Panc1 (cell line): ENCODE measurements around the gene STX18. TPM values are rescaled to one million over a fixed set of nuclear protein-coding genes. Genes with fewer than 3 reads are reported as not detected.
A peak's percentile ranks its signal among the peaks of the same experiment; 100 is the strongest.

ENCODE experiments used
- ATAC-seq: fragments of 200-7000 bp; cut with Tn5 transposase; 2 replicates; pipeline ENCODE4 v1.9.1; 2020; ENCODE audit warnings: mild to moderate bottlenecking, moderate library complexity
- BruUV-seq: library from RNA; stranded (reverse); fragments of 400-500 nt; replicated peaks from 2 replicates; lab custom pipeline; 2021; lab: Mats Ljungman, UMichigan
- CTCF ChIA-PET: fragments of 300-600 bp; sonication (Branson Sonifier 250); formaldehyde crosslinking; loops from one replicate; lab custom pipeline; 2022; ENCODE audit warnings: antibody characterized with exemption; lab: Charles Lee
- POLR2A ChIA-PET: fragments of 300-600 bp; sonication (Branson Sonifier 250); formaldehyde crosslinking; loops from one replicate; lab custom pipeline; 2022; ENCODE audit warnings: antibody characterized with exemption; lab: Charles Lee
- DNase-seq: peaks from one replicate; pipeline ENCODE4 v3.0.0-alpha.2; 2010; ENCODE audit warnings: low read depth, low spot score
- H3K27ac ChIP-seq: 2 replicates; pipeline ENCODE4 v1.5.1; 2011; ENCODE audit warnings: mild to moderate bottlenecking, low read length, inconsistent platforms
- H3K27me3 ChIP-seq: fragments of 200-500 bp; sonication (Bioruptor generic); 2 replicates; pipeline ENCODE4 v1.6.0; 2014; ENCODE audit warnings: low read length, inconsistent platforms; ENCODE audit not compliant: control insufficient read depth, insufficient read depth
- H3K36me3 ChIP-seq: fragments of 200-500 bp; sonication (Bioruptor generic); 2 replicates; pipeline ENCODE4 v1.5.1; 2014; ENCODE audit warnings: inconsistent platforms, mild to moderate bottlenecking, low read length, moderate library complexity; ENCODE audit not compliant: control insufficient read depth, insufficient read depth
- H3K4me1 ChIP-seq: 2 replicates; pipeline ENCODE4 v1.5.1; 2011; ENCODE audit warnings: inconsistent platforms, mild to moderate bottlenecking, low read length, moderate library complexity; ENCODE audit not compliant: control insufficient read depth, insufficient read depth
- H3K4me3 ChIP-seq, 2 experiments: 2 replicates each; pipeline ENCODE4 v1.5.1; 2011 to 2012; ENCODE audit warnings: low read depth in 2 of 2, low read length in 2 of 2, mild to moderate bottlenecking in 2 of 2, inconsistent platforms in 1 of 2, moderate library complexity in 1 of 2
- H3K9me3 ChIP-seq: fragments of 200-500 bp; sonication (Bioruptor generic); 2 replicates; pipeline ENCODE4 v1.5.1; 2014; ENCODE audit warnings: low read depth, mild to moderate bottlenecking, inconsistent platforms, low read length, moderate library complexity; ENCODE audit not compliant: control insufficient read depth, insufficient read depth
- CTCF ChIP-seq: fragments of 450-650 bp; IDR thresholded peaks from 2 replicates; pipeline ENCODE4 v1.5.1; 2017; ENCODE audit warnings: mild to moderate bottlenecking
- POLR2AphosphoS5 ChIP-seq: IDR thresholded peaks from 2 replicates; pipeline ENCODE4 v1.6.1; 2012; ENCODE audit warnings: mild to moderate bottlenecking, low read depth, low read length, moderate library complexity
- REST ChIP-seq, 2 experiments: IDR thresholded peaks; 2 replicates each; pipeline ENCODE4 v1.6.1; 2011 to 2012; ENCODE audit warnings: low read depth in 2 of 2, control low read depth in 1 of 2, low read length in 1 of 2, mild to moderate bottlenecking in 1 of 2, moderate library complexity in 1 of 2; ENCODE audit not compliant: insufficient read depth in 1 of 2
- SIN3A ChIP-seq: IDR thresholded peaks from 2 replicates; pipeline ENCODE4 v1.6.1; 2012; ENCODE audit warnings: low read depth, mild to moderate bottlenecking, low read length, moderate library complexity, borderline replicate concordance; ENCODE audit not compliant: insufficient read depth
- TCF7L2 ChIP-seq: IDR thresholded peaks from 2 replicates; pipeline ENCODE4 v1.6.1; 2011; ENCODE audit warnings: mild to moderate bottlenecking, low read depth, low read length, inconsistent platforms
- in situ Hi-C: cut with HindIII; loops from 2 replicates; pipeline ENCODE4 v1.10.0; 2016; ENCODE audit warnings: low sequenced_read_pairs, low pct_unique_long_range_greater_than_20kb
- intact Hi-C: fragments of 100-400 bp; cut with micrococcal nuclease; formaldehyde crosslinking; loops from one replicate; pipeline ENCODE4 v1.10.0; 2022; ENCODE audit not compliant: unreplicated experiment
- total RNA-seq: library from RNA; stranded (reverse); gene quantifications from one replicate; pipeline ENCODE4 v1.2.1, GENCODE V29; 2021; ENCODE audit not compliant: unreplicated experiment

STX18 gene
- total RNA-seq, 1 experiment from 2014 or later, result 15.0 TPM

GRCh38 chr4:4490816-4491215 is 51.0 kb downstream of the STX18 start:
- in situ Hi-C loops, result no loop called here
- ChIA-PET POLR2A (no interaction called here), CTCF (no interaction called here)

GRCh38 chr4:4490041-4490440 is 51.8 kb downstream of the STX18 start:
- intact Hi-C loops, result no loop called here
- DNase-seq (no peak), ATAC-seq (no peak)
- in situ Hi-C loops, result no loop called here
- H3K4me3 ChIP-seq, result no peak overlapping the region
- peaks cover 6% of the 10 kb centered on the region for H3K4me1 ChIP-seq
- no peaks in the 10 kb centered on the region for H3K9me3 ChIP-seq
- ChIA-PET POLR2A (no interaction called here), CTCF (no interaction called here)
- no peak overlapping the region; the same call in 1 of the 2 replicates for H3K27ac ChIP-seq
- TF ChIP-seq REST (IDR thresholded peaks at IDR 0.05; ENCODE audit: insufficient read depth in 1 of 2, low read depth in 2 of 2, low read length in 1 of 2) (no peak), TCF7L2 (no peak), CTCF (no peak), SIN3A (no peak), POLR2AphosphoS5 (no peak)
- no TSS peak for BruUV-seq
- no peaks in the 10 kb centered on the region for H3K36me3 ChIP-seq
- H3K27me3 ChIP-seq, result no peaks in the 10 kb centered on the region

More at GRCh38 chr4:4490816-4491215, 51.0 kb downstream of the STX18 start:
- H3K36me3 ChIP-seq, result no peaks in the 10 kb centered on the region
- no peaks in the 10 kb centered on the region for H3K27me3 ChIP-seq
- peak overlapping the region; percentile 69; the same call in 1 of the 2 replicates for H3K27ac ChIP-seq
- peak overlapping the region in 1 of 2 experiments; percentile 33; a peak in 2 of 4 replicates for H3K4me3 ChIP-seq
- H3K4me1 ChIP-seq, result peaks cover 6% of the 10 kb centered on the region
- ATAC-seq, result no peak
- BruUV-seq, result no TSS peak
- no peak for DNase-seq
- H3K9me3 ChIP-seq, result no peaks in the 10 kb centered on the region
- TF ChIP-seq REST (IDR thresholded peaks at IDR 0.05; ENCODE audit: insufficient read depth in 1 of 2, low read depth in 2 of 2, low read length in 1 of 2) (no peak), POLR2AphosphoS5 (no peak)
- intact Hi-C loops, result no loop called here
